Measurements from ENCODE around the gene RHOXF2.
"Not testable (repeated sequence)": the region's sequence is repeated elsewhere in the genome, so short reads cannot be mapped to it uniquely, and the experiment has no call there.

RHOXF2 gene

GRCh38 chrX:120140293-120140981 lies 18.0 kb upstream of the RHOXF2 start:
- Histone ChIP-seq H3K27ac (ENCODE audit: insufficient read depth, low read depth, low read length, poor library complexity, severe bottlenecking) (no peak overlapping the region), H3K4me3 (ENCODE audit: insufficient read depth, low read depth, low read length) (no peak overlapping the region), H3K27me3 (ENCODE audit: control insufficient read depth, insufficient read depth, low read length, poor library complexity, severe bottlenecking) (no peaks in the 10 kb centered on the region), H3K36me3 (ENCODE audit: control insufficient read depth, insufficient read depth, low read length) (no peaks in the 10 kb centered on the region), H3K4me1 (ENCODE audit: control insufficient read depth, insufficient read depth, low read length) (no peaks in the 10 kb centered on the region), H3K9me3 (ENCODE audit: control insufficient read depth, low read length) (no peaks in the 10 kb centered on the region)
- WGBS, 2 experiments, result 71 to 77% methylated on average over 8 to 11 of the region's 11 CpGs

- no peaks in the 10 kb centered on the region for H3K4me1 ChIP-seq (ENCODE audit: control insufficient read depth, insufficient read depth, low read length)
- H3K9me3 ChIP-seq (ENCODE audit: control insufficient read depth, low read length), result no peaks in the 10 kb centered on the region
- no peaks in the 10 kb centered on the region for H3K36me3 ChIP-seq (ENCODE audit: control insufficient read depth, insufficient read depth, low read length)
- H3K4me3 ChIP-seq (ENCODE audit: insufficient read depth, low read depth, low read length), result no peak overlapping the region
- no peaks in the 10 kb centered on the region for H3K27me3 ChIP-seq (ENCODE audit: control insufficient read depth, insufficient read depth, low read length, poor library complexity, severe bottlenecking)
- WGBS, 2 experiments, result 36 to 37% methylated on average over 12 of the region's 12 CpGs
- H3K27ac ChIP-seq (ENCODE audit: insufficient read depth, low read depth, low read length, poor library complexity, severe bottlenecking), result no peak overlapping the region
Observed at GRCh38 chrX:120144178-120144844, 14.1 kb upstream of the RHOXF2 start.

DNA sequence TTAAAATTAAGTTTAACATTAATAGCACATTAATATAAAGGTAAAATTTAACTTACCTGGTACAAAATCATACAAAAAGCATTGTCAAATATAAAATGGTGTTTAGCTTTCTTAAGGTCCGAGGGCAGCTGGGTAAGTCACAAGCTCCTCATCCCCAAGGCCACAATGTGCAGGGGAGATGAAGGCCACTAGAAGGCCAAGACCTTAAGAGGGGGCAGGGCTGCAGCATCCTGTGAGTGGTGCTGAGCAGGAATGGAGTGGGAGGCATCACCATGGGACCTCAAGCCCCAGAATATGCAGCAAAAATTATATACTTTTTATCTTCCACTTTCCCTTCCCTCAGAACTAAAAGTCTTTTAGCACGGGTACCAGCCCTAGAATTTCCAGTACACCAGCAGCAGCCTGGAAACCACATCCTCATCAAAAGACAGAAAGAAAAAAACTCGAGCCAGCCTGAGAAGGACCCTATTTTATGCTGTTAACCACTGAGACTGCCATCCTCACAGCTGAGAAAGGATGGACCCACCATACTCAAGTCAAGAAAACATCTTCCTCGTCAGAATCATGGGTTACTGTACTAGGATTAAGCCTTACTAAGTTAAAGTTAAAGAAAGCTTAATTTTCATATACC lies 13.0 kb upstream of the RHOXF2 start:
- H3K4me1 ChIP-seq (ENCODE audit: control insufficient read depth, insufficient read depth, low read length), result no peaks in the 10 kb centered on the region
- no peaks in the 10 kb centered on the region for H3K9me3 ChIP-seq (ENCODE audit: control insufficient read depth, low read length)
- H3K36me3 ChIP-seq (ENCODE audit: control insufficient read depth, insufficient read depth, low read length), result no peaks in the 10 kb centered on the region
- no peak overlapping the region for H3K4me3 ChIP-seq (ENCODE audit: insufficient read depth, low read depth, low read length)
- 93 to 98% methylated on average over 3 to 4 of the region's 4 CpGs for WGBS, 2 experiments
- no peak overlapping the region for H3K27ac ChIP-seq (ENCODE audit: insufficient read depth, low read depth, low read length, poor library complexity, severe bottlenecking)
- no peaks in the 10 kb centered on the region for H3K27me3 ChIP-seq (ENCODE audit: control insufficient read depth, insufficient read depth, low read length, poor library complexity, severe bottlenecking)

DNA sequence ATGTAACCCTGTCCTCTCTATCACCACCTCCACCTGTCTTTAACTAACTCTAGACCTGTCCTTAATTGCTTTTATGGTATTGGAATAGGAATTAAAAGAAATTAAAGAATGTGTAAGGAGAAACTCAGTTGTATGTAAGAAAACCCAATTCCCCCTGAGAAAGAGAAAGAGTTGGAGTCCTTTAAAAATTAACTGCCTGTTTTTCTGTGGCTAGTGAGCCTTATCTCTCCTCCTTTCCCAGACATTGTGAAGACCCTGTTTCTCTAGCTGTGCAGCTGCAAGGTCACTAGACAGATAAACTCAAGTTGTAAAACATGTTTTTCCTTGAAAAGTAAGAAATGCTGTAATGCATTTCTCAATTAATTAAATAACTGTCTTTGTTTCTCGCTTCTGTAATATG lies 12.1 kb upstream of the RHOXF2 start:
- not testable (repeated sequence) for H3K4me3 ChIP-seq (ENCODE audit: insufficient read depth, low read depth, low read length); H3K36me3 ChIP-seq (ENCODE audit: control insufficient read depth, insufficient read depth, low read length); H3K9me3 ChIP-seq (ENCODE audit: control insufficient read depth, low read length); H3K27ac ChIP-seq (ENCODE audit: insufficient read depth, low read depth, low read length, poor library complexity, severe bottlenecking); H3K27me3 ChIP-seq (ENCODE audit: control insufficient read depth, insufficient read depth, low read length, poor library complexity, severe bottlenecking); H3K4me1 ChIP-seq (ENCODE audit: control insufficient read depth, insufficient read depth, low read length)
- WGBS, 2 experiments, result 82 to 87% methylated on average over 1 of the region's 1 CpG

GRCh38 chrX:120147537-120147936 lies 10.9 kb upstream of the RHOXF2 start:
- Histone ChIP-seq H3K27ac (ENCODE audit: insufficient read depth, low read depth, low read length, poor library complexity, severe bottlenecking) (no peak overlapping the region), H3K4me3 (ENCODE audit: insufficient read depth, low read depth, low read length) (no peak overlapping the region), H3K4me1 (ENCODE audit: control insufficient read depth, insufficient read depth, low read length) (no peaks in the 10 kb centered on the region), H3K9me3 (ENCODE audit: control insufficient read depth, low read length) (no peaks in the 10 kb centered on the region), H3K27me3 (ENCODE audit: control insufficient read depth, insufficient read depth, low read length, poor library complexity, severe bottlenecking) (no peaks in the 10 kb centered on the region), H3K36me3 (ENCODE audit: control insufficient read depth, insufficient read depth, low read length) (no peaks in the 10 kb centered on the region)
- 91 to 96% methylated on average over 8 of the region's 8 CpGs for WGBS, 2 experiments

GRCh38 chrX:120150109-120150744 lies 8.2 kb upstream of the RHOXF2 start:
- not testable (repeated sequence) for H3K27me3 ChIP-seq (ENCODE audit: control insufficient read depth, insufficient read depth, low read length, poor library complexity, severe bottlenecking); H3K4me3 ChIP-seq (ENCODE audit: insufficient read depth, low read depth, low read length); H3K36me3 ChIP-seq (ENCODE audit: control insufficient read depth, insufficient read depth, low read length); H3K4me1 ChIP-seq (ENCODE audit: control insufficient read depth, insufficient read depth, low read length); H3K27ac ChIP-seq (ENCODE audit: insufficient read depth, low read depth, low read length, poor library complexity, severe bottlenecking); H3K9me3 ChIP-seq (ENCODE audit: control insufficient read depth, low read length)
- no CpG with 5 or more reads among the region's 12 CpGs for WGBS, 2 experiments

GRCh38 chrX:120159086-120159485 lies 673 bp downstream of the RHOXF2 start:
- not testable (repeated sequence) for H3K27me3 ChIP-seq (ENCODE audit: control insufficient read depth, insufficient read depth, low read length, poor library complexity, severe bottlenecking); H3K36me3 ChIP-seq (ENCODE audit: control insufficient read depth, insufficient read depth, low read length); H3K27ac ChIP-seq (ENCODE audit: insufficient read depth, low read depth, low read length, poor library complexity, severe bottlenecking); H3K9me3 ChIP-seq (ENCODE audit: control insufficient read depth, low read length); H3K4me3 ChIP-seq (ENCODE audit: insufficient read depth, low read depth, low read length); H3K4me1 ChIP-seq (ENCODE audit: control insufficient read depth, insufficient read depth, low read length)
- 93 to 100% methylated on average over 3 to 5 of the region's 33 CpGs for WGBS, 2 experiments

- not testable (repeated sequence) for H3K36me3 ChIP-seq (ENCODE audit: control insufficient read depth, insufficient read depth, low read length); H3K4me1 ChIP-seq (ENCODE audit: control insufficient read depth, insufficient read depth, low read length); H3K27me3 ChIP-seq (ENCODE audit: control insufficient read depth, insufficient read depth, low read length, poor library complexity, severe bottlenecking); H3K27ac ChIP-seq (ENCODE audit: insufficient read depth, low read depth, low read length, poor library complexity, severe bottlenecking); H3K9me3 ChIP-seq (ENCODE audit: control insufficient read depth, low read length); H3K4me3 ChIP-seq (ENCODE audit: insufficient read depth, low read depth, low read length)
- WGBS, 2 experiments, result no CpG with 5 or more reads among the region's 6 CpGs
Observed at GRCh38 chrX:120193254-120193653, 34.8 kb downstream of the RHOXF2 start.

DNA sequence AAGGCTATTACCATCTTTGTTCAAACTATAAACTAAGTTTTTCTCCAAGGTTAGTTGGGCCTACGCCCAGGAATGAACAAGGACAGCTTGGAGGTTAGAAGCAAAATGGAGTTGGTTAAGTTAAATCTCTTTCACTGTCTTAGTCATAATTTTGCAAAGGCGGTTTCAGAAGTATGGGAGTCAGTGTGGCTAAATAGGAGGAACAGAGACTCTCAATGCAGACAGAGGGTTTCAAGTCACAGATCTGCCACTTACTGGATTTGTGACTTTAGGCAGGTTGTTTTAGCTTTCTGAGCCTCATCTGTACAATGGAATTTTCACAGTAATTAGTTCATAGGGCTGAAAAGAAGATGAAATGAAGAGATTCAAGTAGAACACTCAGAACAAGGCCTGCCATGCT lies 35.3 kb downstream of the RHOXF2 start:
- WGBS, 2 experiments, result no CpG with 5 or more reads among the region's 2 CpGs
- not testable (repeated sequence) for H3K27ac ChIP-seq (ENCODE audit: insufficient read depth, low read depth, low read length, poor library complexity, severe bottlenecking); H3K27me3 ChIP-seq (ENCODE audit: control insufficient read depth, insufficient read depth, low read length, poor library complexity, severe bottlenecking); H3K36me3 ChIP-seq (ENCODE audit: control insufficient read depth, insufficient read depth, low read length); H3K9me3 ChIP-seq (ENCODE audit: control insufficient read depth, low read length); H3K4me3 ChIP-seq (ENCODE audit: insufficient read depth, low read depth, low read length); H3K4me1 ChIP-seq (ENCODE audit: control insufficient read depth, insufficient read depth, low read length)

- H3K36me3 ChIP-seq (ENCODE audit: control insufficient read depth, insufficient read depth, low read length); H3K4me1 ChIP-seq (ENCODE audit: control insufficient read depth, insufficient read depth, low read length); H3K4me3 ChIP-seq (ENCODE audit: insufficient read depth, low read depth, low read length); H3K27ac ChIP-seq (ENCODE audit: insufficient read depth, low read depth, low read length, poor library complexity, severe bottlenecking); H3K27me3 ChIP-seq (ENCODE audit: control insufficient read depth, insufficient read depth, low read length, poor library complexity, severe bottlenecking); H3K9me3 ChIP-seq (ENCODE audit: control insufficient read depth, low read length): not testable (repeated sequence)
- no CpG with 5 or more reads among the region's 6 CpGs for WGBS, 2 experiments
Observed at GRCh38 chrX:120195786-120196185, 37.4 kb downstream of the RHOXF2 start.
